Measurements from ENCODE around the gene FTO. TPM values are rescaled to one million over a fixed set of nuclear protein-coding genes. Genes with fewer than 3 reads are reported as not detected.

The FTO gene
- polyA plus RNA-seq, 2 of the 4 experiments (the other 2 are of a cell fraction), result 48.7 to 101 TPM

DNA sequence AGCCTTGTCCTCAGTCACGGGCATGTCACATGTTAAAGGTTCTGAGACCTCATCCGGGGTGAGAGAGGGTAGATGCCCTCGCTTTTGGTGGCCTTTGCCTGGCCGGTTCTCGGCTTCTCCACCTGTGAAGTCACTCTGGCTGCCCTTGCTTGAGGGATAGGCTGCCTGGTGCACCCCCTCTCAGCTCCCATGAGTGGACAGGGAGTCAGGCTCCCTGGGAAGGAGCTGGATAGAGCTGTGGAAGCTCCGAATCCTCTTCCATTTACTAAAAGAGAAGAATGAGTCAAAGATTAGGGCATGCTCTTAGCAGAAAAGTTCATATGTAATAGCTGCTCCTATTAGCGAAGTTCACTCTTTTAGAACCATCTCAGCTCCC lies 440.6 kb downstream of the FTO start:
- no peak overlapping the region for H3K27ac ChIP-seq
- no peaks in the 10 kb centered on the region for H3K9me3 ChIP-seq
- no peak overlapping the region for H3K4me3 ChIP-seq
- TF ChIP-seq ZSCAN20 (CRISPR knock-in tag; IDR thresholded peaks at IDR 0.05), result no peak
- TF ChIP-seq TP53 (CRISPR knock-in tag; IDR thresholded peaks at IDR 0.05), result no peak
- no peak for TF ChIP-seq CHD2 (IDR thresholded peaks at IDR 0.05; ENCODE audit: low read length, partially characterized antibody)
- no peak for TF ChIP-seq RARB (CRISPR knock-in tag; IDR thresholded peaks at IDR 0.05)
- no peak for TF ChIP-seq NR3C1 (IDR thresholded peaks at IDR 0.05)
- TF ChIP-seq SREBF2 (IDR thresholded peaks at IDR 0.05), result no peak
- TF ChIP-seq CBX2 (IDR thresholded peaks at IDR 0.05; ENCODE audit: borderline replicate concordance, low read depth), result no peak
- TF ChIP-seq POLR2A (IDR thresholded peaks at IDR 0.05; ENCODE audit: low read length), result no peak
- TF ChIP-seq ZC3H11A (IDR thresholded peaks at IDR 0.05), result no peak
- TF ChIP-seq HES2 (IDR thresholded peaks at IDR 0.05), result no peak
- TF ChIP-seq, protein P1, sequence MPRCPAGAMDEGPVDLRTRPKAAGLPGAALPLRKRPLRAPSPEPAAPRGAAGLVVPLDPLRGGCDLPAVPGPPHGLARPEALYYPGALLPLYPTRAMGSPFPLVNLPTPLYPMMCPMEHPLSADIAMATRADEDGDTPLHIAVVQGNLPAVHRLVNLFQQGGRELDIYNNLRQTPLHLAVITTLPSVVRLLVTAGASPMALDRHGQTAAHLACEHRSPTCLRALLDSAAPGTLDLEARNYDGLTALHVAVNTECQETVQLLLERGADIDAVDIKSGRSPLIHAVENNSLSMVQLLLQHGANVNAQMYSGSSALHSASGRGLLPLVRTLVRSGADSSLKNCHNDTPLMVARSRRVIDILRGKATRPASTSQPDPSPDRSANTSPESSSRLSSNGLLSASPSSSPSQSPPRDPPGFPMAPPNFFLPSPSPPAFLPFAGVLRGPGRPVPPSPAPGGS (IDR thresholded peaks at IDR 0.05), result no peak
- no peak for TF ChIP-seq CEBPB (IDR thresholded peaks at IDR 0.05)
- no peak for TF ChIP-seq ZNF302 (CRISPR knock-in tag; IDR thresholded peaks at IDR 0.05)
- TF ChIP-seq HEYL (CRISPR knock-in tag; IDR thresholded peaks at IDR 0.05), result no peak
- TF ChIP-seq USF2 (IDR thresholded peaks at IDR 0.05), result no peak
- TF ChIP-seq REST (IDR thresholded peaks at IDR 0.05), result no peak
- no peak for TF ChIP-seq FOXS1 (CRISPR knock-in tag; IDR thresholded peaks at IDR 0.05)
- no peak for TF ChIP-seq JUN (IDR thresholded peaks at IDR 0.05)
- TF ChIP-seq ATOH8 (CRISPR knock-in tag; IDR thresholded peaks at IDR 0.05; ENCODE audit: low read depth), result no peak
- no peak for ATAC-seq
- CTCF ChIA-PET, result no interaction called here
- H3K4me2 ChIP-seq, result no peak overlapping the region
- POLR2A ChIA-PET, result no interaction called here
- no peak for DNase-seq (ENCODE audit: low read depth in 1 of 2, low spot score in 1 of 2)
- no peak for FAIRE-seq
- 78% methylated on average over 4 of the region's 7 CpGs for WGBS (ENCODE audit: missing lambda C conversion rate)
- H3K4me1 ChIP-seq, result no peaks in the 10 kb centered on the region

- CTCF ChIA-PET, result no interaction called here
- no peak for TF ChIP-seq TFCP2L1 (CRISPR knock-in tag; IDR thresholded peaks at IDR 0.05)
- no peak for TF ChIP-seq POLR2AphosphoS2 (conservative IDR thresholded peaks at IDR 0.05; ENCODE audit: low read length)
- TF ChIP-seq HEYL (CRISPR knock-in tag; IDR thresholded peaks at IDR 0.05), result no peak
- POLR2A ChIA-PET, result no interaction called here
- FAIRE-seq (no peak), DNase-seq (ENCODE audit: low read depth in 1 of 2, low spot score in 1 of 2) (no peak), ATAC-seq (no peak)
- WGBS (ENCODE audit: missing lambda C conversion rate), result 83% methylated on average over 4 of the region's 4 CpGs
- Histone ChIP-seq H3K4me1 (no peaks in the 10 kb centered on the region), H3K27ac (no peak overlapping the region), H3K9me3 (no peaks in the 10 kb centered on the region), H3K4me2 (no peak overlapping the region), H3K4me3 (no peak overlapping the region)
Observed at GRCh38 chr16:54145881-54146280, 441.9 kb downstream of the FTO start.

Measured in A549 (cell line).